HepG2 (cell line): ENCODE data around the gene TPCN2. TPM values are rescaled to one million over a fixed set of nuclear protein-coding genes. Genes with fewer than 3 reads are reported as not detected.

Experiments
- ATAC-seq: fragments of 200-7000 bp; cut with Tn5 transposase; 3 replicates; pipeline ENCODE4 v1.9.1; 2020; ENCODE audit warnings: mild to moderate bottlenecking, moderate library complexity
- BruUV-seq: library from RNA; stranded (reverse); fragments of 400-500 nt; replicated peaks from 2 replicates; lab custom pipeline; 2021; lab: Mats Ljungman, UMichigan
- CTCF ChIA-PET: fragments of 300-600 bp; formaldehyde crosslinking; extraction: SDS; loops from one replicate; lab custom pipeline; 2021; ENCODE audit warnings: low total read pairs, inconsistent platforms, low intra/inter-chr PET ratio; lab: Yijun Ruan, JAX
- POLR2A ChIA-PET: fragments of 350-600 bp; sonication (Branson Sonifier 250); formaldehyde crosslinking; loops from one replicate; lab custom pipeline; 2020; ENCODE audit warnings: antibody characterized with exemption, inconsistent platforms; lab: Yijun Ruan, JAX
- DNase-seq: peaks from one replicate; pipeline ENCODE4 v3.0.0-alpha.2; 2015; ENCODE audit warnings: low spot score
- FAIRE-seq: peaks from 3 replicates; lab custom pipeline; 2011; peaks lifted over from hg19 to GRCh38; lab: Jason Lieb, UNC
- H2AFZ ChIP-seq: one replicate; pipeline ENCODE4 v1.6.1; 2011; ENCODE audit warnings: low read length, inconsistent platforms
- H3K27ac ChIP-seq: fragments of 300-600 bp; 3 replicates; pipeline ENCODE4 v1.8.0; 2011; ENCODE audit warnings: mixed run types, mild to moderate bottlenecking, mixed read lengths, low read length, inconsistent platforms; ENCODE audit not compliant: insufficient read depth; ENCODE audit errors: extremely low read length
- H3K27me3 ChIP-seq, 2 experiments: fragments of 200-600 bp in 1 of 2; 2 replicates in 1 of 2; 3 replicates in 1 of 2; pipeline versions ENCODE4 v1.6.0 to v1.8.0; 2011; ENCODE audit warnings: low read length in 2 of 2, mild to moderate bottlenecking in 2 of 2, moderate library complexity in 2 of 2, inconsistent platforms in 1 of 2; ENCODE audit not compliant: insufficient read depth in 2 of 2, control insufficient read depth in 1 of 2
- H3K36me3 ChIP-seq, 2 experiments: fragments of 200-600 bp in 1 of 2; replicated peaks in 1 of 2; 2 replicates in 1 of 2; 3 replicates in 1 of 2; pipeline versions ENCODE4 v1.5.1 to v1.8.0; 2011; ENCODE audit warnings: low read length in 2 of 2, inconsistent platforms in 1 of 2; ENCODE audit not compliant: insufficient read depth in 2 of 2, control insufficient read depth in 1 of 2
- H3K4me1 ChIP-seq: 2 replicates; pipeline ENCODE4 v1.5.1; 2012; ENCODE audit warnings: low read length, inconsistent platforms; ENCODE audit not compliant: insufficient read depth
- H3K4me2 ChIP-seq: 2 replicates; pipeline ENCODE4 v1.6.0; 2011; ENCODE audit warnings: low read depth, low read length, inconsistent platforms
- H3K4me3 ChIP-seq, 3 experiments: fragments of 200-600 bp in 1 of 3; sonication (generic), shearing (Covaris generic) in 1 of 3; replicated peaks in 1 of 3; 2 replicates each; pipeline ENCODE4 v1.5.1; 2011 to 2016; ENCODE audit warnings: low read length in 3 of 3, inconsistent platforms in 2 of 3, low read depth in 2 of 3, mild to moderate bottlenecking in 2 of 3, control low read depth in 1 of 3, mixed read lengths in 1 of 3; ENCODE audit not compliant: insufficient read depth in 1 of 3
- H3K79me2 ChIP-seq: one replicate; pipeline ENCODE4 v1.6.1; 2011; ENCODE audit warnings: low read length, inconsistent platforms; ENCODE audit not compliant: insufficient read depth
- H3K9ac ChIP-seq: 2 replicates; pipeline ENCODE4 v1.6.0; 2011; ENCODE audit warnings: mild to moderate bottlenecking, low read depth, low read length, inconsistent platforms; ENCODE audit not compliant: insufficient read depth
- H3K9me3 ChIP-seq: 2 replicates; pipeline ENCODE4 v1.5.1; 2012; ENCODE audit warnings: mild to moderate bottlenecking, low read length
- H4K20me1 ChIP-seq: 2 replicates; pipeline ENCODE4 v1.6.0; 2011; ENCODE audit warnings: inconsistent platforms, mild to moderate bottlenecking, low read length, moderate library complexity; ENCODE audit not compliant: insufficient read depth
- HNRNPLL ChIP-seq: fragments of 200-400 bp; formaldehyde crosslinking; IDR thresholded peaks from 2 replicates; pipeline ENCODE4 v1.6.1; 2017; ENCODE audit warnings: mild to moderate bottlenecking, low read depth, low read length; ENCODE audit not compliant: poor library complexity, severe bottlenecking
- NR2F1 ChIP-seq, 2 experiments: fragments of 450-650 bp in 1 of 2; formaldehyde crosslinking in 1 of 2; IDR thresholded peaks; 2 replicates each; pipeline versions ENCODE4 v1.5.0 to v1.6.1; 2016 to 2020; ENCODE audit warnings: mild to moderate bottlenecking in 1 of 2, missing compliant biosample characterization in 1 of 2, missing genetic modification reagents in 1 of 2, moderate library complexity in 1 of 2
- RCOR2 ChIP-seq: IDR thresholded peaks from 2 replicates; pipeline ENCODE4 v1.6.1; 2016; ENCODE audit warnings: missing biosample characterization, missing genetic modification reagents
- RXRB ChIP-seq: IDR thresholded peaks from 2 replicates; pipeline ENCODE4 v1.6.1; 2016; ENCODE audit warnings: borderline replicate concordance, missing genetic modification reagents, missing compliant biosample characterization
- SP140L ChIP-seq: sonication (generic); formaldehyde crosslinking; IDR thresholded peaks from 2 replicates; pipeline ENCODE4 v1.4.0; 2020; ENCODE audit warnings: missing genetic modification reagents, borderline replicate concordance
- TRIM22 ChIP-seq: fragments of 450-650 bp; IDR thresholded peaks from 2 replicates; pipeline ENCODE4 v1.6.1; 2017
- ZBTB7A ChIP-seq: sonication (generic); formaldehyde crosslinking; IDR thresholded peaks from 2 replicates; pipeline ENCODE4 v1.8.0; 2022; ENCODE audit warnings: mild to moderate bottlenecking, missing genetic modification reagents
- ZNF232 ChIP-seq: sonication (generic); formaldehyde crosslinking; IDR thresholded peaks from 2 replicates; pipeline ENCODE4 v1.4.0; 2020; ENCODE audit warnings: missing genetic modification reagents, borderline replicate concordance
- ZNF788 ChIP-seq: sonication (generic); formaldehyde crosslinking; IDR thresholded peaks from 2 replicates; pipeline ENCODE4 v1.5.0; 2020; ENCODE audit warnings: mild to moderate bottlenecking, missing genetic modification reagents, borderline replicate concordance
- WGBS: methylation state at CpG from one replicate; pipeline ENCODE4 v1.1.6; 2017; ENCODE audit warnings: low lambda C conversion rate; 5-methylcytosine and 5-hydroxymethylcytosine counted together
- in situ Hi-C: cut with HindIII; loops from 2 replicates; pipeline ENCODE4 v1.10.0; 2017; ENCODE audit warnings: low pct_unique_long_range_greater_than_20kb; ENCODE audit not compliant: extremely low pct_ligation_motif_present
- intact Hi-C: fragments of 100-400 bp; cut with micrococcal nuclease; formaldehyde crosslinking; loops from one replicate; pipeline ENCODE4 v1.10.0; 2022; ENCODE audit not compliant: unreplicated experiment
- polyA plus RNA-seq, 8 experiments: library from polyadenylated mRNA; depleted of rRNA in 3 of 8; stranded (reverse) in 7 of 8; unstranded in 1 of 8; fragments of >200 nt; fragmentation: Illumina TruSeq in 4 of 8; extraction: Trizol in 4 of 8; gene quantifications; 2 replicates each; pipeline versions ENCODE4 v1.2.1 to v1.2.3, GENCODE V29; 2011 to 2016; ENCODE audit warnings: low read depth in 4 of 8, missing spikeins in 1 of 8, mixed read lengths in 1 of 8; ENCODE audit not compliant: insufficient read depth in 1 of 8
- total RNA-seq, 5 experiments: library from RNA; depleted of rRNA; stranded (reverse); fragments of >200 nt; fragmentation: Illumina TruSeq; extraction: Trizol; gene quantifications; 2 replicates each; pipeline ENCODE4 v1.2.3, GENCODE V29; 2016; ENCODE audit warnings: low read depth in 1 of 5

Gene TPCN2
- total and polyA plus RNA-seq, 2 of the 13 experiments (the other 11 are each of a cell fraction or from before 2014, with no cell fraction given), result 5.6 to 5.9 TPM

GRCh38 chr11:69003301-69003865 lies 45.3 kb upstream of the TPCN2 start:
- Histone ChIP-seq H2AFZ (no peak overlapping the region), H3K79me2 (no peaks in the 10 kb centered on the region), H3K27me3 (peaks cover 4 to 52% of the 10 kb centered on the region in 2 experiments; a peak in 4 of 5 replicates), H3K4me2 (no peak overlapping the region), H3K4me1 (peaks cover 26% of the 10 kb centered on the region), H3K27ac (no peak overlapping the region), H3K4me3 (no peak overlapping the region), H3K36me3 (no peaks in the 10 kb centered on the region), H4K20me1 (no peaks in the 10 kb centered on the region), H3K9ac (no peak overlapping the region), H3K9me3 (no peaks in the 10 kb centered on the region)
- no peak for FAIRE-seq
- WGBS, result 23% methylated on average over 2 of the region's 9 CpGs
- no peak for ATAC-seq
- no peak for DNase-seq
- no TSS peak for BruUV-seq
- CTCF ChIA-PET, result no interaction called here
- intact Hi-C loops, result no loop called here
- in situ Hi-C loops, result no loop called here
- POLR2A ChIA-PET, result no interaction called here
- no peak for TF ChIP-seq NR2F1 (CRISPR knock-in tag; IDR thresholded peaks at IDR 0.05)
- TF ChIP-seq RCOR2 (CRISPR knock-in tag), result no peak
- TF ChIP-seq ZBTB7A (CRISPR knock-in tag), result no peak
- TF ChIP-seq RXRB (CRISPR knock-in tag), result no peak
- no peak for TF ChIP-seq TRIM22
- TF ChIP-seq HNRNPLL, result no peak
- TF ChIP-seq SP140L (CRISPR knock-in tag), result no peak
- no peak for TF ChIP-seq ZNF232 (CRISPR knock-in tag)
- no peak for TF ChIP-seq ZNF788 (CRISPR knock-in tag)
- TF ChIP-seq, all 625 proteins: peak for 0
